ENCODE measurements around the gene LYZL1.

DNA sequence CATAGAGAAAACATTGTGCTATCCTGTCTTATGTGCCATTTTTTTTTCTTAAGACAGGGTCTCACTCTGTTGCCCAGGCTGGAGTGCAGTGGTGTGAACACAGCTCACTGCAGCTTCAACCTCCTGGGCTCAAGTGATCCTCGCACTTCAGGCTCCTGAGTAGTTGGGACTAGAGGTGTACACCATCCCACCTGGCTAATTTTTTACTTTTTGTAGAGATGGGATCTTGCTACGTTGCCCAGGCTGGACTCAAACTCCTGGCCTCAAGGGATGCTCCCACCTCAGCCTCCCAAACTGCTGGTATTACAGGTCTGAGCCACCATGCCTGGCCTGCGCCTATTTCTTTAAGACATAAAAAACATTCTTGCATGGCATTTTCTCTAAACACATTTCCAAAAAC lies 20.6 kb downstream of the LYZL1 start:
- TF ChIP-seq POLR2AphosphoS5 (IDR thresholded peaks at IDR 0.05): no peak
- TF ChIP-seq, protein P1, sequence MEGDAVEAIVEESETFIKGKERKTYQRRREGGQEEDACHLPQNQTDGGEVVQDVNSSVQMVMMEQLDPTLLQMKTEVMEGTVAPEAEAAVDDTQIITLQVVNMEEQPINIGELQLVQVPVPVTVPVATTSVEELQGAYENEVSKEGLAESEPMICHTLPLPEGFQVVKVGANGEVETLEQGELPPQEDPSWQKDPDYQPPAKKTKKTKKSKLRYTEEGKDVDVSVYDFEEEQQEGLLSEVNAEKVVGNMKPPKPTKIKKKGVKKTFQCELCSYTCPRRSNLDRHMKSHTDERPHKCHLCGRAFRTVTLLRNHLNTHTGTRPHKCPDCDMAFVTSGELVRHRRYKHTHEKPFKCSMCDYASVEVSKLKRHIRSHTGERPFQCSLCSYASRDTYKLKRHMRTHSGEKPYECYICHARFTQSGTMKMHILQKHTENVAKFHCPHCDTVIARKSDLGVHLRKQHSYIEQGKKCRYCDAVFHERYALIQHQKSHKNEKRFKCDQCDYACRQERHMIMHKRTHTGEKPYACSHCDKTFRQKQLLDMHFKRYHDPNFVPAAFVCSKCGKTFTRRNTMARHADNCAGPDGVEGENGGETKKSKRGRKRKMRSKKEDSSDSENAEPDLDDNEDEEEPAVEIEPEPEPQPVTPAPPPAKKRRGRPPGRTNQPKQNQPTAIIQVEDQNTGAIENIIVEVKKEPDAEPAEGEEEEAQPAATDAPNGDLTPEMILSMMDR (IDR thresholded peaks at IDR 0.05; ENCODE audit: poor library complexity, severe bottlenecking): no peak
- TF ChIP-seq EZH2 (IDR thresholded peaks at IDR 0.05; ENCODE audit: borderline replicate concordance, insufficient read depth, low read length, poor library complexity, severe bottlenecking): no peak
- TF ChIP-seq EP300 (conservative IDR thresholded peaks at IDR 0.05; ENCODE audit: poor library complexity, severe bottlenecking): no peak
- no peak for TF ChIP-seq RAD21 (conservative IDR thresholded peaks at IDR 0.05)
- TF ChIP-seq SMC3 (conservative IDR thresholded peaks at IDR 0.05; ENCODE audit: poor library complexity): no peak
- TF ChIP-seq, protein P2, sequence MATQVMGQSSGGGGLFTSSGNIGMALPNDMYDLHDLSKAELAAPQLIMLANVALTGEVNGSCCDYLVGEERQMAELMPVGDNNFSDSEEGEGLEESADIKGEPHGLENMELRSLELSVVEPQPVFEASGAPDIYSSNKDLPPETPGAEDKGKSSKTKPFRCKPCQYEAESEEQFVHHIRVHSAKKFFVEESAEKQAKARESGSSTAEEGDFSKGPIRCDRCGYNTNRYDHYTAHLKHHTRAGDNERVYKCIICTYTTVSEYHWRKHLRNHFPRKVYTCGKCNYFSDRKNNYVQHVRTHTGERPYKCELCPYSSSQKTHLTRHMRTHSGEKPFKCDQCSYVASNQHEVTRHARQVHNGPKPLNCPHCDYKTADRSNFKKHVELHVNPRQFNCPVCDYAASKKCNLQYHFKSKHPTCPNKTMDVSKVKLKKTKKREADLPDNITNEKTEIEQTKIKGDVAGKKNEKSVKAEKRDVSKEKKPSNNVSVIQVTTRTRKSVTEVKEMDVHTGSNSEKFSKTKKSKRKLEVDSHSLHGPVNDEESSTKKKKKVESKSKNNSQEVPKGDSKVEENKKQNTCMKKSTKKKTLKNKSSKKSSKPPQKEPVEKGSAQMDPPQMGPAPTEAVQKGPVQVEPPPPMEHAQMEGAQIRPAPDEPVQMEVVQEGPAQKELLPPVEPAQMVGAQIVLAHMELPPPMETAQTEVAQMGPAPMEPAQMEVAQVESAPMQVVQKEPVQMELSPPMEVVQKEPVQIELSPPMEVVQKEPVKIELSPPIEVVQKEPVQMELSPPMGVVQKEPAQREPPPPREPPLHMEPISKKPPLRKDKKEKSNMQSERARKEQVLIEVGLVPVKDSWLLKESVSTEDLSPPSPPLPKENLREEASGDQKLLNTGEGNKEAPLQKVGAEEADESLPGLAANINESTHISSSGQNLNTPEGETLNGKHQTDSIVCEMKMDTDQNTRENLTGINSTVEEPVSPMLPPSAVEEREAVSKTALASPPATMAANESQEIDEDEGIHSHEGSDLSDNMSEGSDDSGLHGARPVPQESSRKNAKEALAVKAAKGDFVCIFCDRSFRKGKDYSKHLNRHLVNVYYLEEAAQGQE (IDR thresholded peaks at IDR 0.05; ENCODE audit: borderline replicate concordance): no peak
- no peak for TF ChIP-seq TAF1 (IDR thresholded peaks at IDR 0.05; ENCODE audit: low read depth)
